LNCaP clone FGC (cell line): ENCODE measurements around the gene RHOD.

Experiments used
- DNase-seq: peaks from one replicate; pipeline ENCODE4 v3.0.0-alpha.2; 2011; ENCODE audit warnings: low read depth
- H3K4me3 ChIP-seq: 2 replicates; pipeline ENCODE4 v1.5.1; 2011; ENCODE audit warnings: mild to moderate bottlenecking, low read depth, low read length, control low read depth
- CTCF ChIP-seq: IDR thresholded peaks from 2 replicates; pipeline ENCODE4 v1.5.1; 2012; ENCODE audit warnings: mild to moderate bottlenecking; ENCODE audit not compliant: control insufficient read depth, insufficient read depth; ENCODE audit errors: extremely low read depth

The RHOD gene

GRCh38 chr11:67105964-67106363 is 49.3 kb downstream of the RHOD start:
- H3K4me3 ChIP-seq = no peak overlapping the region

GRCh38 chr11:67111261-67111660 is 54.6 kb downstream of the RHOD start:
- no peak for TF ChIP-seq CTCF
- no peak overlapping the region for H3K4me3 ChIP-seq
- no peak for DNase-seq

More at GRCh38 chr11:67105964-67106363, 49.3 kb downstream of the RHOD start:
- no peak for TF ChIP-seq CTCF
- no peak for DNase-seq

GRCh38 chr11:67113231-67113721 is 56.6 kb downstream of the RHOD start:
- no peak overlapping the region for H3K4me3 ChIP-seq
- no peak for DNase-seq
- no peak for TF ChIP-seq CTCF

- no peak for DNase-seq
- no peak for TF ChIP-seq CTCF
- H3K4me3 ChIP-seq = no peak overlapping the region
Measured at GRCh38 chr11:67114275-67114896, 57.7 kb downstream of the RHOD start.

- no peak for DNase-seq
- TF ChIP-seq CTCF = no peak
- no peak overlapping the region for H3K4me3 ChIP-seq
Measured at GRCh38 chr11:67116758-67117105, 60.1 kb downstream of the RHOD start.

- DNase-seq = no peak
- H3K4me3 ChIP-seq = no peak overlapping the region
- no peak for TF ChIP-seq CTCF
Measured at GRCh38 chr11:67117176-67117575, 60.5 kb downstream of the RHOD start.

- H3K4me3 ChIP-seq = no peak overlapping the region
- DNase-seq = no peak
- TF ChIP-seq CTCF = no peak
Measured at GRCh38 chr11:67117672-67118180, 61.1 kb downstream of the RHOD start.
